Loucy (cell line): ENCODE measurements around the gene RBBP5.

Source experiments
- H2AFZ ChIP-seq: fragments of 200-600 bp; sonication (generic); 2 replicates; pipeline ENCODE4 v1.6.0; 2016; ENCODE audit warnings: antibody characterized with exemption, mild to moderate bottlenecking, low read length, moderate library complexity
- H3F3A ChIP-seq: fragments of 200-600 bp; 2 replicates; pipeline ENCODE4 v1.6.0; 2016; ENCODE audit warnings: antibody characterized with exemption, low read depth, mild to moderate bottlenecking
- H3K27me3 ChIP-seq: fragments of 200-600 bp; sonication (generic); 2 replicates; pipeline ENCODE4 v1.6.1; 2014; ENCODE audit warnings: low read length, mild to moderate bottlenecking; ENCODE audit not compliant: insufficient read depth, poor library complexity, severe bottlenecking
- H3K36me3 ChIP-seq: fragments of 200-600 bp; sonication (generic); 2 replicates; pipeline ENCODE4 v1.6.1; 2016; ENCODE audit warnings: low read length; ENCODE audit not compliant: insufficient read depth
- H3K4me1 ChIP-seq: fragments of 200-600 bp; sonication (generic); 2 replicates; pipeline ENCODE4 v1.5.1; 2014; ENCODE audit warnings: low read length, mild to moderate bottlenecking; ENCODE audit not compliant: insufficient read depth, poor library complexity, severe bottlenecking
- H3K4me2 ChIP-seq: fragments of 200-600 bp; sonication (generic); 2 replicates; pipeline ENCODE4 v1.6.0; 2014; ENCODE audit warnings: antibody characterized with exemption, low read length, low read depth, mild to moderate bottlenecking; ENCODE audit not compliant: poor library complexity, severe bottlenecking
- H3K4me3 ChIP-seq: fragments of 200-600 bp; sonication (generic); 2 replicates; pipeline ENCODE4 v1.5.1; 2014; ENCODE audit warnings: low read length, mild to moderate bottlenecking, mixed read lengths; ENCODE audit not compliant: poor library complexity, severe bottlenecking
- H3K79me2 ChIP-seq: fragments of 200-600 bp; sonication (generic); 2 replicates; pipeline ENCODE4 v1.6.1; 2014; ENCODE audit warnings: low read length; ENCODE audit not compliant: insufficient read depth
- H3K9ac ChIP-seq: fragments of 200-600 bp; sonication (generic); 2 replicates; pipeline ENCODE4 v1.6.0; 2014; ENCODE audit warnings: mild to moderate bottlenecking, low read depth, low read length, moderate library complexity; ENCODE audit not compliant: poor library complexity, severe bottlenecking
- H3K9me2 ChIP-seq: fragments of 200-600 bp; sonication (generic); replicated peaks from 2 replicates; pipeline ENCODE4 v1.6.1; 2016; ENCODE audit warnings: low read depth, low read length, mixed read lengths
- H3K9me3 ChIP-seq: fragments of 200-600 bp; sonication (generic); 2 replicates; pipeline ENCODE4 v1.6.1; 2014; ENCODE audit warnings: mild to moderate bottlenecking, antibody characterized with exemption, low read length, low read depth; ENCODE audit not compliant: insufficient read depth
- H4K20me1 ChIP-seq: fragments of 200-600 bp; sonication (generic); 2 replicates; pipeline ENCODE4 v1.6.0; 2014; ENCODE audit warnings: antibody characterized with exemption, low read length, mild to moderate bottlenecking; ENCODE audit not compliant: insufficient read depth, poor library complexity, severe bottlenecking
- CTCF ChIP-seq: fragments of 200-600 bp; sonication (generic); conservative IDR thresholded peaks from 2 replicates; pipeline ENCODE4 v1.5.1; 2014; ENCODE audit warnings: mild to moderate bottlenecking, antibody characterized with exemption, low read length
- EZH2phosphoT487 ChIP-seq: fragments of 200-600 bp; IDR thresholded peaks from 2 replicates; pipeline ENCODE4 v1.6.1; 2018; ENCODE audit warnings: antibody characterized with exemption, mild to moderate bottlenecking, moderate library complexity, borderline replicate concordance

The RBBP5 gene

DNA sequence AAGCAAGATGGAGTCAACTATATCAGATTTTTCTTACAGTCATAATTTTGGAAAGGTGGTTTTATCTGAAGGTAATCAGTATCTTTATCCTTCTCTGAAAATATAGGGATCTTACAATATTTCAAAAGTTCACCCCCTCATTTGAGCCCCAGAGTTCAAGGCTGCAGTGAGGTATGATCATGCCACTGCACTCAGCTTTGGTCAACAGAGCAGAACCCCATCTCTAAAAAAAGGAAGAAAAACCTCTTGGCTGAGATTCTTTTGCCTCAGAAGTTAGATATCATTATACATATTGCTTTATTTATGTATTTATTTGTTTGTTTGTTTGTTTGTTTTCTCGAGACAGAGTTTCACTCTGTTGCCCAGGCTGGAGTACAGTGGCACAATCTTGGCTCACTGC lies 11.5 kb upstream of the RBBP5 start:
- no peak for TF ChIP-seq CTCF
- no peak for TF ChIP-seq EZH2phosphoT487
- no peak overlapping the region for H3K4me3 ChIP-seq

GRCh38 chr1:205129447-205130029 lies 7.8 kb upstream of the RBBP5 start:
- Histone ChIP-seq H3K9me3 (no peaks in the 10 kb centered on the region), H2AFZ (no peak overlapping the region), H3K4me1 (no peaks in the 10 kb centered on the region), H3K9me2 (no peaks in the 10 kb centered on the region), H3K79me2 (no peaks in the 10 kb centered on the region), H3K27me3 (no peaks in the 10 kb centered on the region), H3K36me3 (no peaks in the 10 kb centered on the region), H4K20me1 (no peaks in the 10 kb centered on the region), H3K9ac (no peak overlapping the region), H3K4me3 (no peak overlapping the region), H3F3A (no peaks in the 10 kb centered on the region), H3K4me2 (no peak overlapping the region)
- TF ChIP-seq CTCF: no peak
- TF ChIP-seq EZH2phosphoT487: no peak

More for the DNA sequence above, 11.5 kb upstream of the RBBP5 start:
- no peaks in the 10 kb centered on the region for H3K9me3 ChIP-seq
- no peaks in the 10 kb centered on the region for H3K27me3 ChIP-seq
- H3K79me2 ChIP-seq: no peaks in the 10 kb centered on the region
- H3K9me2 ChIP-seq: no peaks in the 10 kb centered on the region
- H3F3A ChIP-seq: no peaks in the 10 kb centered on the region
- no peak overlapping the region for H2AFZ ChIP-seq
- H3K36me3 ChIP-seq: no peaks in the 10 kb centered on the region
- no peaks in the 10 kb centered on the region for H3K4me1 ChIP-seq
- H4K20me1 ChIP-seq: no peaks in the 10 kb centered on the region
- H3K4me2 ChIP-seq: no peak overlapping the region
- no peak overlapping the region for H3K9ac ChIP-seq

DNA sequence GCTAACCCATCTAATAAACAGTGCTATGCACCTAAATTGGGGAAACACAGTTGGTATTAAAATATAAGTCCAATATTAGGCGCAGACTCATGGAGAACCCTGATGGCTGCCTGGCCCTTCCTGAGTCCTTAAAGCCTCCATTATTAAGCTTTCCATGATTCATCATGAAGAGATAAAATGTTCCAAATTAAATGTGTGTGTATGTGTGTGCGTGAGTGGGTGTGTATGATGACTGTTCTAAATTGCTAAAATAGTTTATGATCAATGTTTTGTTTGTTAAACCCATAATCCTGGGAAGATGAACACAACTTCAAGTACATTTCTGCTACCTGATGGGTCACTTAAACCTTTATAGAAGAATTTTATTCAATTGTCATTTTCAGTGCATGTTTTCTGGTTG lies 6.3 kb upstream of the RBBP5 start:
- H3K9me3 ChIP-seq: no peaks in the 10 kb centered on the region
- no peaks in the 10 kb centered on the region for H3K9me2 ChIP-seq
- no peaks in the 10 kb centered on the region for H3K4me1 ChIP-seq
- no peaks in the 10 kb centered on the region for H3K79me2 ChIP-seq
- TF ChIP-seq CTCF (no peak), EZH2phosphoT487 (no peak)
- H3K36me3 ChIP-seq: no peaks in the 10 kb centered on the region
- H3F3A ChIP-seq: no peaks in the 10 kb centered on the region
- no peaks in the 10 kb centered on the region for H3K27me3 ChIP-seq
- no peak overlapping the region for H3K9ac ChIP-seq
- no peak overlapping the region for H3K4me2 ChIP-seq
- H2AFZ ChIP-seq: no peak overlapping the region
- no peak overlapping the region for H3K4me3 ChIP-seq
- no peaks in the 10 kb centered on the region for H4K20me1 ChIP-seq
